ENCODE data around the gene SORBS2. TPM values are rescaled to one million over a fixed set of nuclear protein-coding genes. Genes with fewer than 3 reads are reported as not detected.

SORBS2 gene
- total RNA-seq, 1 donor from 2014 or later, result 1.1 TPM

- no peak for TF ChIP-seq CTCF (IDR thresholded peaks at IDR 0.05; ENCODE audit: insufficient read depth, low read length, severe bottlenecking)
- no peak overlapping the region for H3K4me3 ChIP-seq (ENCODE audit: low read depth, low read length)
- no peaks in the 10 kb centered on the region for H3K36me3 ChIP-seq (ENCODE audit: control insufficient read depth, insufficient read depth, low read length)
- DNase-seq (ENCODE audit: low read depth) (no peak), FAIRE-seq (no peak)
- H3K27me3 ChIP-seq (ENCODE audit: control insufficient read depth, insufficient read depth, low read length), result no peaks in the 10 kb centered on the region
Measured at GRCh38 chr4:185644408-185644807, 167.6 kb downstream of the SORBS2 start.

GRCh38 chr4:185642907-185643306, 169.1 kb downstream of the SORBS2 start:
- Histone ChIP-seq H3K4me3 (ENCODE audit: low read depth, low read length) (no peak overlapping the region), H3K27me3 (ENCODE audit: control insufficient read depth, insufficient read depth, low read length) (no peaks in the 10 kb centered on the region), H3K36me3 (ENCODE audit: control insufficient read depth, insufficient read depth, low read length) (no peaks in the 10 kb centered on the region)
- DNase-seq (ENCODE audit: low read depth), result no peak
- no peak for FAIRE-seq
- TF ChIP-seq CTCF (IDR thresholded peaks at IDR 0.05; ENCODE audit: insufficient read depth, low read length, severe bottlenecking), result no peak

GRCh38 chr4:185640811-185641675, 171.0 kb downstream of the SORBS2 start:
- no peak for FAIRE-seq
- peak; percentile 21 for TF ChIP-seq CTCF (IDR thresholded peaks at IDR 0.05; ENCODE audit: insufficient read depth, low read length, severe bottlenecking)

GRCh38 chr4:185638548-185639301, 173.3 kb downstream of the SORBS2 start:
- no peak for TF ChIP-seq CTCF (IDR thresholded peaks at IDR 0.05; ENCODE audit: insufficient read depth, low read length, severe bottlenecking)
- H3K36me3 ChIP-seq (ENCODE audit: control insufficient read depth, insufficient read depth, low read length), result no peaks in the 10 kb centered on the region
- no peak for DNase-seq (ENCODE audit: low read depth)
- no peaks in the 10 kb centered on the region for H3K27me3 ChIP-seq (ENCODE audit: control insufficient read depth, insufficient read depth, low read length)
- H3K4me3 ChIP-seq (ENCODE audit: low read depth, low read length), result no peak overlapping the region
- no peak for FAIRE-seq

More at GRCh38 chr4:185640811-185641675, 171.0 kb downstream of the SORBS2 start:
- Histone ChIP-seq H3K27me3 (ENCODE audit: control insufficient read depth, insufficient read depth, low read length) (no peaks in the 10 kb centered on the region), H3K4me3 (ENCODE audit: low read depth, low read length) (no peak overlapping the region), H3K36me3 (ENCODE audit: control insufficient read depth, insufficient read depth, low read length) (no peaks in the 10 kb centered on the region)
- DNase-seq (ENCODE audit: low read depth), result peak; percentile 74

- DNase-seq (ENCODE audit: low read depth), result no peak
- no peak for TF ChIP-seq CTCF (IDR thresholded peaks at IDR 0.05; ENCODE audit: insufficient read depth, low read length, severe bottlenecking)
- no peaks in the 10 kb centered on the region for H3K27me3 ChIP-seq (ENCODE audit: control insufficient read depth, insufficient read depth, low read length)
- H3K4me3 ChIP-seq (ENCODE audit: low read depth, low read length), result no peak overlapping the region
- FAIRE-seq, result no peak
- H3K36me3 ChIP-seq (ENCODE audit: control insufficient read depth, insufficient read depth, low read length), result no peaks in the 10 kb centered on the region
Measured at GRCh38 chr4:185638093-185638492, 173.9 kb downstream of the SORBS2 start.
